HG02642 (cell line): ENCODE measurements around the gene BAZ1B.
"Not testable (repeated sequence)": the region's sequence is repeated elsewhere in the genome, so short reads cannot be mapped to it uniquely, and the experiment has no call there.

ENCODE experiments used
- ATAC-seq: cut with Tn5 transposase; IDR thresholded peaks from one replicate; pipeline ENCODE4 v1.9.1; 2021; ENCODE audit warnings: mild to moderate bottlenecking; ENCODE audit not compliant: unreplicated experiment, poor library complexity

Gene BAZ1B

GRCh38 chr7:73547841-73548240, 25.7 kb upstream of the BAZ1B start:
- ATAC-seq: no peak

- ATAC-seq: no peak
Observed at GRCh38 chr7:73544678-73545077, 22.6 kb upstream of the BAZ1B start.

- no peak for ATAC-seq
Observed at GRCh38 chr7:73541722-73542121, 19.6 kb upstream of the BAZ1B start.

GRCh38 chr7:73539709-73540108, 17.6 kb upstream of the BAZ1B start:
- ATAC-seq: no peak

- not testable (repeated sequence) for ATAC-seq
Observed at GRCh38 chr7:73538510-73538909, 16.4 kb upstream of the BAZ1B start.

- ATAC-seq: no peak
Observed at GRCh38 chr7:73537051-73537450, 15.0 kb upstream of the BAZ1B start.

- ATAC-seq: no peak
Observed at GRCh38 chr7:73536479-73536878, 14.4 kb upstream of the BAZ1B start.

- not testable (repeated sequence) for ATAC-seq
Observed at GRCh38 chr7:73535918-73536317, 13.8 kb upstream of the BAZ1B start.

GRCh38 chr7:73533742-73534141, 11.6 kb upstream of the BAZ1B start:
- no peak for ATAC-seq

- no peak for ATAC-seq
Observed at GRCh38 chr7:73532224-73532623, 10.1 kb upstream of the BAZ1B start.

- ATAC-seq: no peak
Observed at GRCh38 chr7:73530800-73531199, 8.7 kb upstream of the BAZ1B start.

- no peak for ATAC-seq
Observed at GRCh38 chr7:73526896-73527821, 5.1 kb upstream of the BAZ1B start.

GRCh38 chr7:73526158-73526494, 4.0 kb upstream of the BAZ1B start:
- not testable (repeated sequence) for ATAC-seq

GRCh38 chr7:73521636-73522104, 423 bp downstream of the BAZ1B start:
- ATAC-seq: peak; percentile 55

- ATAC-seq: no peak
Observed at GRCh38 chr7:73520673-73521635, 1.1 kb downstream of the BAZ1B start.

GRCh38 chr7:73519867-73520672, 2.0 kb downstream of the BAZ1B start:
- ATAC-seq: no peak

GRCh38 chr7:73518470-73518869, 3.6 kb downstream of the BAZ1B start:
- ATAC-seq: no peak

GRCh38 chr7:73517241-73517995, 4.7 kb downstream of the BAZ1B start:
- no peak for ATAC-seq

GRCh38 chr7:73515178-73515577, 6.9 kb downstream of the BAZ1B start:
- ATAC-seq: no peak
